Nephron progenitor cell (in vitro differentiated cells): ENCODE data around the gene FSTL3.

Experiments
- DNase-seq: peaks from one replicate; pipeline ENCODE4 v3.0.0; 2021
- H3K27ac Mint-ChIP-seq: 2 replicates; pipeline ENCODE4 v1.8.0; 2021; ENCODE audit warnings: mild to moderate bottlenecking, moderate library complexity, mixed read lengths
- H3K27me3 Mint-ChIP-seq: 2 replicates; pipeline ENCODE4 v1.8.0; 2021; ENCODE audit warnings: mild to moderate bottlenecking, low read depth, mixed read lengths; ENCODE audit not compliant: poor library complexity
- H3K36me3 Mint-ChIP-seq: 2 replicates; pipeline ENCODE4 v1.8.0; 2021; ENCODE audit warnings: low read depth, mixed read lengths
- H3K4me1 Mint-ChIP-seq: 2 replicates; pipeline ENCODE4 v1.8.0; 2021; ENCODE audit warnings: mixed read lengths
- H3K4me3 Mint-ChIP-seq: 2 replicates; pipeline ENCODE4 v1.8.0; 2021; ENCODE audit warnings: mild to moderate bottlenecking, moderate library complexity, mixed read lengths
- H3K9me3 Mint-ChIP-seq: 2 replicates; pipeline ENCODE4 v1.8.0; 2021; ENCODE audit warnings: mild to moderate bottlenecking, moderate library complexity, mixed read lengths
- CTCF ChIP-seq: fragments of 200-600 bp; sonication (generic); IDR thresholded peaks from 2 replicates; pipeline ENCODE4 v1.5.0; 2021; ENCODE audit warnings: antibody characterized with exemption

FSTL3 gene

GRCh38 chr19:711254-711653 is 35.1 kb downstream of the FSTL3 start:
- no peak for DNase-seq
- TF ChIP-seq CTCF = no peak
- H3K9me3 Mint-ChIP-seq = peaks cover 31% of the 10 kb centered on the region
- peaks cover 20% of the 10 kb centered on the region for H3K36me3 Mint-ChIP-seq
- H3K4me1 Mint-ChIP-seq = peaks cover 26% of the 10 kb centered on the region
- peak overlapping the region; percentile 77 for H3K4me3 Mint-ChIP-seq
- peaks cover 9% of the 10 kb centered on the region for H3K27me3 Mint-ChIP-seq
- peak overlapping the region; percentile 69 for H3K27ac Mint-ChIP-seq

- H3K27me3 Mint-ChIP-seq = no peaks in the 10 kb centered on the region
- peaks cover 20% of the 10 kb centered on the region for H3K36me3 Mint-ChIP-seq
- H3K9me3 Mint-ChIP-seq = peaks cover 12% of the 10 kb centered on the region
- H3K27ac Mint-ChIP-seq = no peak overlapping the region
- H3K4me1 Mint-ChIP-seq = peaks cover 43% of the 10 kb centered on the region
- DNase-seq = no peak
- H3K4me3 Mint-ChIP-seq = no peak overlapping the region
- TF ChIP-seq CTCF = no peak
Measured at GRCh38 chr19:715347-715746, 39.2 kb downstream of the FSTL3 start.

- Mint-ChIP-seq H3K27ac (peak overlapping the region; percentile 86), H3K4me3 (peak overlapping the region; percentile 42), H3K4me1 (peaks cover 30% of the 10 kb centered on the region), H3K27me3 (no peaks in the 10 kb centered on the region), H3K9me3 (peaks cover 12% of the 10 kb centered on the region), H3K36me3 (peaks cover 16% of the 10 kb centered on the region)
- TF ChIP-seq CTCF = no peak
- DNase-seq = no peak
Measured at GRCh38 chr19:718251-718951, 42.2 kb downstream of the FSTL3 start.

GRCh38 chr19:718991-719512 is 42.9 kb downstream of the FSTL3 start:
- Mint-ChIP-seq H3K27ac (no peak overlapping the region), H3K27me3 (no peaks in the 10 kb centered on the region), H3K4me3 (no peak overlapping the region), H3K9me3 (peaks cover 12% of the 10 kb centered on the region), H3K36me3 (peaks cover 16% of the 10 kb centered on the region), H3K4me1 (peaks cover 33% of the 10 kb centered on the region)
- no peak for DNase-seq
- TF ChIP-seq CTCF = no peak

GRCh38 chr19:719636-720344 is 43.6 kb downstream of the FSTL3 start:
- Mint-ChIP-seq H3K27ac (no peak overlapping the region), H3K4me1 (peaks cover 33% of the 10 kb centered on the region), H3K27me3 (peaks cover 3% of the 10 kb centered on the region), H3K9me3 (peaks cover 12% of the 10 kb centered on the region), H3K4me3 (no peak overlapping the region), H3K36me3 (peaks cover 13% of the 10 kb centered on the region)
- peak; percentile 71 for DNase-seq
- no peak for TF ChIP-seq CTCF
